ES-I3 (cell line): ENCODE results near the gene ACBD6.

Experiments
- H3K36me3 ChIP-seq: 2 replicates; pipeline ENCODE4 v1.6.1; 2013; ENCODE audit warnings: mild to moderate bottlenecking, low read length, control low read depth, moderate library complexity; ENCODE audit not compliant: insufficient read depth
- H3K4me1 ChIP-seq: 2 replicates; pipeline ENCODE4 v1.6.1; 2013; ENCODE audit warnings: mild to moderate bottlenecking, control low read depth, low read length; ENCODE audit not compliant: insufficient read depth
- H3K9ac ChIP-seq: 2 replicates; pipeline ENCODE4 v1.6.1; 2013; ENCODE audit warnings: low read depth, mild to moderate bottlenecking, low read length, moderate library complexity
- H3K9me3 ChIP-seq: 2 replicates; pipeline ENCODE4 v1.6.1; 2013; ENCODE audit warnings: mild to moderate bottlenecking, low read length, moderate library complexity; ENCODE audit not compliant: control insufficient read depth, insufficient read depth

ACBD6 gene

GRCh38 chr1:180283098-180283497 lies 219.3 kb downstream of the ACBD6 start:
- no peak overlapping the region for H3K9ac ChIP-seq
- 0 out of 2 replicates have a peak, but pooled peaks cover 5% of the 10 kb centered on the region for H3K4me1 ChIP-seq
- no peaks in the 10 kb centered on the region; the same call in none of the 2 replicates for H3K36me3 ChIP-seq
- no peaks in the 10 kb centered on the region for H3K9me3 ChIP-seq

- 0 out of 2 replicates have a peak, but pooled peaks cover 6% of the 10 kb centered on the region for H3K4me1 ChIP-seq
- H3K9ac ChIP-seq = no peak overlapping the region
- H3K9me3 ChIP-seq = no peaks in the 10 kb centered on the region
- H3K36me3 ChIP-seq = no peaks in the 10 kb centered on the region; the same call in none of the 2 replicates
Measured at GRCh38 chr1:180282401-180283044, 219.9 kb downstream of the ACBD6 start.

GRCh38 chr1:180281490-180281889 lies 220.9 kb downstream of the ACBD6 start:
- Histone ChIP-seq H3K9me3 (no peaks in the 10 kb centered on the region), H3K36me3 (peaks cover under 1% of the 10 kb centered on the region), H3K9ac (no peak overlapping the region), H3K4me1 (0 out of 2 replicates have a peak, but pooled peaks cover 6% of the 10 kb centered on the region)

- Histone ChIP-seq H3K9me3 (peaks cover 4% of the 10 kb centered on the region; the same call in 1 of the 2 replicates), H3K9ac (no peak overlapping the region), H3K36me3 (peaks cover 5% of the 10 kb centered on the region), H3K4me1 (0 out of 2 replicates have a peak, but pooled peaks cover 6% of the 10 kb centered on the region)
Measured at GRCh38 chr1:180280617-180281016, 221.8 kb downstream of the ACBD6 start.

- Histone ChIP-seq H3K4me1 (0 out of 2 replicates have a peak, but pooled peaks cover 6% of the 10 kb centered on the region), H3K9me3 (peaks cover 5% of the 10 kb centered on the region; the same call in 1 of the 2 replicates), H3K9ac (no peak overlapping the region), H3K36me3 (peaks cover 5% of the 10 kb centered on the region)
Measured at GRCh38 chr1:180279651-180280050, 222.7 kb downstream of the ACBD6 start.

DNA sequence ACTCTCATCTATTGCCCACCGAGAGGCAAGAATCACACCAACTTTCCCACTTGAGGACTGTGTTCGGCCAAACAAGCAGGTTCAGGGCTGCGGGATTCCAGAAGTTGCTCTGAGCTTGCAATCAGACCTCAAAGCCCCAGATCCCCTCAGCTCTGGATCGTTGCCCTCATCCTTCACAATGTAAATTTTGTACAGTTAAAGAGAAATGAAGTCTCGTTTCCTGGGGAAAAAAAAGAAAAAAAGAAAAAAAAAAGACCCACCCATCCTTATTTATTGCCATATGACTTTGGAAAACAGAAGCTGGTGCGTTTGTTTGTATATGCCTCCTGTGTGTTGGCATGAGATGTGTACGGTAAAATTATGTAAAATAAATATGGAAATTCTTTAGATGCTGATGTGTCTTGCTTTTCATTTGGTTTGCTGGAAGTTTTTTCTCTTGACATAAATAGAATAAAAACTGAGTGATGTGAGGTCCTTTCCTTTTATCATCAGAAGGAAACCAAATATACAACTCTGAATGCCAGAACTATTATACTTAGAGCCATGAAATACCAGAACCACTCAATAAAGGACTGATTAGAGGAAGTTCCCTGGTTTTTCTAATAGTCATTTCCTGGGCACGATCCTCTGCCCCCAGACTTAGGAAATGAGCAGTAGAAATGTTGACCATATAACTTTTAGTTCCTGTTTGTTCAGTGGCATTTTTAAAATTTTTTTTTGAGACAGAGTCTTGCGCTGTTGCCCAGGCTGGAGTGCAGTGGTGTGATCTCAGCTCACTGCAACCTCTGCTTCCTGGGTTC lies 223.6 kb downstream of the ACBD6 start:
- Histone ChIP-seq H3K4me1 (0 out of 2 replicates have a peak, but pooled peaks cover 6% of the 10 kb centered on the region), H3K9me3 (peaks cover 5% of the 10 kb centered on the region; the same call in 1 of the 2 replicates), H3K9ac (no peak overlapping the region), H3K36me3 (peaks cover 5% of the 10 kb centered on the region)

DNA sequence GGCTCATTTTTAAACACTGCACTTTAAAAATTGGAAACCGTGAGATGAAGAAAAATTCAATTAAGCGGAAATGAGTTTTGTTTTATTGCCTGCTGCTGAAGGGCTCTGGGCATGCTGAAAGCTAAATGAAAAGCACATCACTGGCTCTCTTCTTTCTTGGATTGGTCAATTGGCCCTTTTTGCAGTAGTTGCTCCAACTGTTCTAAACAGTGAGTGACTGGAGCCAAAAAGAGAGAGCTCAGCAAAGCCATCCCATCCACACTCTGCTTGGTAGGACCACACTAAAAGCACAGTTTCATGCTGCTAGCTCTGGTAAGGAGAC lies 224.2 kb downstream of the ACBD6 start:
- 0 out of 2 replicates have a peak, but pooled peaks cover 6% of the 10 kb centered on the region for H3K4me1 ChIP-seq
- H3K9ac ChIP-seq = no peak overlapping the region
- peaks cover 5% of the 10 kb centered on the region; the same call in 1 of the 2 replicates for H3K9me3 ChIP-seq
- peaks cover 5% of the 10 kb centered on the region for H3K36me3 ChIP-seq

GRCh38 chr1:180277476-180278193 lies 224.7 kb downstream of the ACBD6 start:
- H3K36me3 ChIP-seq = peaks cover 5% of the 10 kb centered on the region
- H3K9ac ChIP-seq = no peak overlapping the region
- H3K9me3 ChIP-seq = peaks cover 5% of the 10 kb centered on the region; the same call in 1 of the 2 replicates
- 0 out of 2 replicates have a peak, but pooled peaks cover 6% of the 10 kb centered on the region for H3K4me1 ChIP-seq

DNA sequence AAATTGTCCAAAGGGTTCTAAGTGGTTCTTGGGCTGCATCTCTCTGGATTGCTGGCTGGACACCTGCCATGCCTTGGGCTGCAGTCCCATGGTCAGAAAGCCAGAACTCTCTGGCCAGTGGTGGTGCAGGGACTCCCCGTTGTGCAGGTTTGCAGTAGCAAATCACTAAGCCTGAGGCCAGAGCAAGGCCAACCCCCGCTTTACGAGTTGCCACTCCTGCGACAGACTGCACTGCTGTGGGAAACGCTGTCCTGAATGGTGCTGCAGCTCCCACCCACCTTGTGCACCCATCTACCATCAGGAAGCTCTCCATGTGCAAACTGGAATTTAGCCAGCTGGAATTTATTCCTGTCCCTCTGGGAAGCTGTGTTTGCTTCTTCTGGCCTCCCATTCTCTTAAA lies 226.7 kb downstream of the ACBD6 start:
- peaks cover 15% of the 10 kb centered on the region; the same call in 1 of the 2 replicates for H3K4me1 ChIP-seq
- no peak overlapping the region for H3K9ac ChIP-seq
- H3K36me3 ChIP-seq = peaks cover 5% of the 10 kb centered on the region
- peaks cover 5% of the 10 kb centered on the region; the same call in 1 of the 2 replicates for H3K9me3 ChIP-seq

DNA sequence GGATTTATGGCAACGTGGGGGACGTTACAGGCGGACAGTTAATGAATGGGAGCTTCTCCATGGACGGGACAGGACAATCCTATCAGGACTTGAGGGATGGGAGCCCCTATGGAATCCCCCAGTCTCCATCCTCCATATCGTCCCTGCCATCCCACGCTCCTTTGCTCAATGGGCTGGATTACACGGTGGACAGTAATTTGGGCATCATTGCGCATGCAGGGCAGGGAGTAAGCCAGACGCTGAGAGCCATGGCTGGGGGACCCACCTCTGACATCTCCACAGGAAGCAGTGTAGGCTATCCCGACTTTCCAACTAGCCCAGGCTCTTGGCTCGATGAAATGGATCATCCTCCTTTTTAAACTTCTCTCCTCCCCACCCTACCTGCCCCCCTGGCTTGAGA lies 228.2 kb downstream of the ACBD6 start:
- H3K9me3 ChIP-seq = peaks cover 5% of the 10 kb centered on the region; the same call in 1 of the 2 replicates
- peaks cover 28% of the 10 kb centered on the region; the same call in 1 of the 2 replicates for H3K4me1 ChIP-seq
- H3K36me3 ChIP-seq = peaks cover 5% of the 10 kb centered on the region
- no peak overlapping the region for H3K9ac ChIP-seq

- Histone ChIP-seq H3K36me3 (peaks cover 5% of the 10 kb centered on the region; the same call in 1 of the 2 replicates), H3K9ac (no peak overlapping the region), H3K9me3 (peaks cover 5% of the 10 kb centered on the region; the same call in 1 of the 2 replicates), H3K4me1 (peaks cover 34% of the 10 kb centered on the region)
Measured at GRCh38 chr1:180273066-180273465, 229.3 kb downstream of the ACBD6 start.

GRCh38 chr1:180272395-180272794 lies 230.0 kb downstream of the ACBD6 start:
- no peak overlapping the region for H3K9ac ChIP-seq
- peaks cover 36% of the 10 kb centered on the region for H3K4me1 ChIP-seq
- peaks cover 5% of the 10 kb centered on the region; the same call in 1 of the 2 replicates for H3K9me3 ChIP-seq
- peaks cover 5% of the 10 kb centered on the region; the same call in 1 of the 2 replicates for H3K36me3 ChIP-seq

GRCh38 chr1:180271272-180272255 lies 230.8 kb downstream of the ACBD6 start:
- peaks cover 5% of the 10 kb centered on the region; the same call in 1 of the 2 replicates for H3K36me3 ChIP-seq
- H3K9ac ChIP-seq = no peak overlapping the region
- peaks cover 5% of the 10 kb centered on the region; the same call in 1 of the 2 replicates for H3K9me3 ChIP-seq
- peaks cover 36% of the 10 kb centered on the region for H3K4me1 ChIP-seq
